Measurements from ENCODE around the gene TNFRSF4. TPM values are rescaled to one million over a fixed set of nuclear protein-coding genes. Genes with fewer than 3 reads are reported as not detected.
A peak's percentile ranks its signal among the peaks of the same experiment; 100 is the strongest.

The TNFRSF4 gene
- total and polyA plus RNA-seq, 9 of the 15 experiments (the other 6 are each of a cell fraction or from before 2014, with no cell fraction given), result 0.07 to 0.44 (median 0.19) TPM; not detected in 5

- TF ChIP-seq MGA (IDR thresholded peaks at IDR 0.05) (peak; percentile 87), AFF1 (IDR thresholded peaks at IDR 0.05; ENCODE audit: low read depth in 1 of 2, partially characterized antibody in 2 of 2) (peak in 1 of 2 experiments; percentile 37), CCNT2 (IDR thresholded peaks at IDR 0.05; ENCODE audit: borderline replicate concordance, extremely low read depth, insufficient read length, low read depth, low read length) (peak; percentile 33), SUPT5H (IDR thresholded peaks at IDR 0.05) (0 out of 2 replicates have a peak, but pooled peaks have one; percentile 46), FOXA1 (IDR thresholded peaks at IDR 0.05; ENCODE audit: borderline replicate concordance) (no peak), NBN (IDR thresholded peaks at IDR 0.05; ENCODE audit: low read depth) (no peak), GABPA (tag; conservative IDR thresholded peaks at IDR 0.05; ENCODE audit: low read depth) (peak; percentile 66), MLLT1 (IDR thresholded peaks at IDR 0.05) (0 out of 4 replicates have a peak, but pooled peaks of 1 of the 2 experiments have one; percentile 24)
Observed at GRCh38 chr1:1185101-1185765, 28.7 kb downstream of the TNFRSF4 start (continued).

All from K562 (cell line).